Nephron (organoid): Measurements from ENCODE around the gene RABGGTB.
"Not testable (repeated sequence)": the region's sequence is repeated elsewhere in the genome, so short reads cannot be mapped to it uniquely, and the experiment has no call there.

ENCODE experiments used
- H3K27ac Mint-ChIP-seq, 3 experiments: 2 replicates each; pipeline ENCODE4 v1.8.0; 2020; ENCODE audit warnings: mixed read lengths in 3 of 3, mild to moderate bottlenecking in 2 of 3, moderate library complexity in 1 of 3
- H3K27me3 Mint-ChIP-seq: 2 replicates; pipeline ENCODE4 v1.8.0; 2021; ENCODE audit warnings: low read depth, mild to moderate bottlenecking, moderate library complexity, mixed read lengths
- H3K36me3 Mint-ChIP-seq: 2 replicates; pipeline ENCODE4 v1.8.0; 2020; ENCODE audit warnings: low read depth, mixed read lengths
- H3K4me1 Mint-ChIP-seq: 2 replicates; pipeline ENCODE4 v1.8.0; 2020; ENCODE audit warnings: mixed read lengths
- H3K4me3 Mint-ChIP-seq, 3 experiments: 2 replicates each; pipeline ENCODE4 v1.8.0; 2020; ENCODE audit warnings: mild to moderate bottlenecking in 3 of 3, mixed read lengths in 3 of 3, moderate library complexity in 2 of 3
- H3K9me3 Mint-ChIP-seq: 2 replicates; pipeline ENCODE4 v1.8.0; 2020; ENCODE audit warnings: mixed read lengths
- TF ChIP-seq, protein P1 (sequence below), 3 experiments: fragments of 200-600 bp; sonication (generic); IDR thresholded peaks; one replicate each; pipeline ENCODE4 v1.5.0; 2021; ENCODE audit warnings: antibody characterized with exemption in 3 of 3; ENCODE audit not compliant: unreplicated experiment in 3 of 3

The RABGGTB gene

GRCh38 chr1:75765697-75766355 lies 20.2 kb upstream of the RABGGTB start:
- no peak overlapping the region for H3K27ac Mint-ChIP-seq
- TF ChIP-seq, protein P1, sequence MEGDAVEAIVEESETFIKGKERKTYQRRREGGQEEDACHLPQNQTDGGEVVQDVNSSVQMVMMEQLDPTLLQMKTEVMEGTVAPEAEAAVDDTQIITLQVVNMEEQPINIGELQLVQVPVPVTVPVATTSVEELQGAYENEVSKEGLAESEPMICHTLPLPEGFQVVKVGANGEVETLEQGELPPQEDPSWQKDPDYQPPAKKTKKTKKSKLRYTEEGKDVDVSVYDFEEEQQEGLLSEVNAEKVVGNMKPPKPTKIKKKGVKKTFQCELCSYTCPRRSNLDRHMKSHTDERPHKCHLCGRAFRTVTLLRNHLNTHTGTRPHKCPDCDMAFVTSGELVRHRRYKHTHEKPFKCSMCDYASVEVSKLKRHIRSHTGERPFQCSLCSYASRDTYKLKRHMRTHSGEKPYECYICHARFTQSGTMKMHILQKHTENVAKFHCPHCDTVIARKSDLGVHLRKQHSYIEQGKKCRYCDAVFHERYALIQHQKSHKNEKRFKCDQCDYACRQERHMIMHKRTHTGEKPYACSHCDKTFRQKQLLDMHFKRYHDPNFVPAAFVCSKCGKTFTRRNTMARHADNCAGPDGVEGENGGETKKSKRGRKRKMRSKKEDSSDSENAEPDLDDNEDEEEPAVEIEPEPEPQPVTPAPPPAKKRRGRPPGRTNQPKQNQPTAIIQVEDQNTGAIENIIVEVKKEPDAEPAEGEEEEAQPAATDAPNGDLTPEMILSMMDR (IDR thresholded peaks at IDR 0.05; ENCODE audit: unreplicated experiment in 3 of 3), result no peak
- H3K4me3 Mint-ChIP-seq, result no peak overlapping the region
- H3K9me3 Mint-ChIP-seq, result no peaks in the 10 kb centered on the region
- H3K36me3 Mint-ChIP-seq, result peaks cover 15% of the 10 kb centered on the region
- no peaks in the 10 kb centered on the region for H3K27me3 Mint-ChIP-seq
- H3K4me1 Mint-ChIP-seq, result no peaks in the 10 kb centered on the region

DNA sequence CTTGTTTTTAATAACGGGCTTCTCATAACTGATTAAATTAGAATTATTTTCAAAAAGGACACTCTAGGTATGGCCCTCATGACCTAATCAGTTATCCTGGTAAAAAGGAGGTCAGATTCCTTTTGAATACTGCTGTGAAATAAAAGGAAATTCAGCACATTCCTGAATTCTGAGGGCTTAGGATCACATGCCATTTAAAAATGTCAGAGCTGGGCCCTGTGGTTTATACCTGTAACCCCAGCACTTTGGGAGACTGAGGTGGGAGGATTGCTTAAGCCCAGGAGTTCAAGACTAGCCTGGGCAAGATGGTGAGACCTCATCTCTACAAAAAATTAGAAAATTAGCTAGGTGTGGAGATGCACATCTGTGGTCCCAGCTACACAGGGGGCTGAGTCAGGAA lies 18.0 kb upstream of the RABGGTB start:
- Mint-ChIP-seq H3K9me3 (no peaks in the 10 kb centered on the region), H3K36me3 (peaks cover 6% of the 10 kb centered on the region), H3K27ac (no peak overlapping the region), H3K4me1 (no peaks in the 10 kb centered on the region), H3K27me3 (no peaks in the 10 kb centered on the region), H3K4me3 (no peak overlapping the region)
- TF ChIP-seq, protein P1 (IDR thresholded peaks at IDR 0.05; ENCODE audit: unreplicated experiment in 3 of 3), result no peak

DNA sequence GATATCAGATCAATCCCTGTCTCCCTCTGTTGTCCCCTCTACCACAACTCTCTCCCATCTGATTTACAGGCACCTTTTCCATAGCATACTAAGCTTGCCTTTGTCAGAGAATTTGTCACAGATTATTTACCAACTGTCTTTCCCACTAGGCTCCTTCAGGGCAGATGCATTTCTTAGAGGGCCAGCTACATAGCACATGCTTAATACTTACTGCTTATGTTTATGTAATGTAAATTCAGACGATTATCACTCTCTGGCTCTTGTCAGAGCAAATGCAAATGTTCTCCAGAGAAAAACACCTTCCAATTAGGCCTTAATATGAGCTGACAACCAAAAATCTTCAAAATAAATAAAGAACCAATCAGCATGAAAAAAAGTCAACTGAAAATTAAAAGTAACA lies 15.3 kb upstream of the RABGGTB start:
- no peaks in the 10 kb centered on the region for H3K9me3 Mint-ChIP-seq
- TF ChIP-seq, protein P1 (IDR thresholded peaks at IDR 0.05; ENCODE audit: unreplicated experiment in 3 of 3), result no peak

DNA sequence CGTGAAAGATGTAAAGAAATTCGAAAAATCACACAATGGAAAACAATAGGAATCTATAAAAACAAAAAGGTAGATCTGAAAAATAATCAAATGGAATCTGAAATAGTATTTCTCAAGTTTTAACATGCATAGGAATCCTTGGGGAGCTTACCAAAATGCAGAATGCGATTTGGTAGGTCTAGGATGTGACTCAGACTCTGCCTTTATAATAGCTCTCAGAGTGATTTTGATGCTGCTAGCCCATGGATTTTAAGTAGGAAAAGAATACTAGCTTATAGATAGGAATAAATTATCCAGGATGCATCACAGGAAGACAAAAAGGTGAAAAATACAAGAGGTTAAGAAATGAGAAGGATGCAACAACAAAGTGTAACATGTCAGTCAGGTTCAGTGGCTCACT lies 14.1 kb upstream of the RABGGTB start:
- H3K9me3 Mint-ChIP-seq, result peaks cover 2% of the 10 kb centered on the region
- no peaks in the 10 kb centered on the region for H3K4me1 Mint-ChIP-seq
- no peaks in the 10 kb centered on the region for H3K27me3 Mint-ChIP-seq
- H3K27ac Mint-ChIP-seq, result no peak overlapping the region
- no peaks in the 10 kb centered on the region for H3K36me3 Mint-ChIP-seq
- TF ChIP-seq, protein P1 (IDR thresholded peaks at IDR 0.05; ENCODE audit: unreplicated experiment in 3 of 3), result no peak
- H3K4me3 Mint-ChIP-seq, result no peak overlapping the region

More for the DNA sequence above, 15.3 kb upstream of the RABGGTB start:
- no peak overlapping the region for H3K4me3 Mint-ChIP-seq
- no peaks in the 10 kb centered on the region for H3K36me3 Mint-ChIP-seq
- H3K27me3 Mint-ChIP-seq, result no peaks in the 10 kb centered on the region
- no peaks in the 10 kb centered on the region for H3K4me1 Mint-ChIP-seq
- H3K27ac Mint-ChIP-seq, result no peak overlapping the region

DNA sequence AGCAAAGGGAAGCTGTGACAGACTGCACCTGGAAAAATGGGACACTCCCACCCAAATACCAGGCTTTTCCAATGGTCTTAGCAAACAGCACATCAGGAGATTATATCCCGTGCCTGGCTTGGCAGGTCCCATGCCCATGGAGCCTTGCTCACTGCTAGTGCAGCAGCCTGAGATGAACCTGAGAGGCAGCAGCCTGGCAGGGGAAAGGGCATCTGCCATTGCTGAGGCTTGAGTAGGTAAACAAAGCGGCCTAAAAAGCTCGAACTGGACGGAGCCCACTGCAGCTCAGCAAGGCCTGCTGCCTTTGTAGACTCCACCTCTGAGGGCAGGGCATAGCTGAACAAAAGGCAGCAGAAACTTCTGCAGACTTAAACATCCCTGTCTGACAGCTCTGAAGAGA lies 8.2 kb upstream of the RABGGTB start:
- H3K9me3 Mint-ChIP-seq, result peaks cover 25% of the 10 kb centered on the region
- not testable (repeated sequence) for H3K4me3 Mint-ChIP-seq, H3K36me3 Mint-ChIP-seq, H3K4me1 Mint-ChIP-seq, H3K27ac Mint-ChIP-seq, H3K27me3 Mint-ChIP-seq

- H3K9me3 Mint-ChIP-seq, result peaks cover 25% of the 10 kb centered on the region
- H3K27ac Mint-ChIP-seq, H3K4me3 Mint-ChIP-seq, H3K4me1 Mint-ChIP-seq, H3K36me3 Mint-ChIP-seq, H3K27me3 Mint-ChIP-seq: not testable (repeated sequence)
Observed at GRCh38 chr1:75778694-75779093, 7.4 kb upstream of the RABGGTB start.

- H3K27ac Mint-ChIP-seq, H3K36me3 Mint-ChIP-seq, H3K4me3 Mint-ChIP-seq, H3K4me1 Mint-ChIP-seq, H3K27me3 Mint-ChIP-seq: not testable (repeated sequence)
- H3K9me3 Mint-ChIP-seq, result peaks cover 25% of the 10 kb centered on the region
Observed at GRCh38 chr1:75780183-75780582, 5.9 kb upstream of the RABGGTB start.

DNA sequence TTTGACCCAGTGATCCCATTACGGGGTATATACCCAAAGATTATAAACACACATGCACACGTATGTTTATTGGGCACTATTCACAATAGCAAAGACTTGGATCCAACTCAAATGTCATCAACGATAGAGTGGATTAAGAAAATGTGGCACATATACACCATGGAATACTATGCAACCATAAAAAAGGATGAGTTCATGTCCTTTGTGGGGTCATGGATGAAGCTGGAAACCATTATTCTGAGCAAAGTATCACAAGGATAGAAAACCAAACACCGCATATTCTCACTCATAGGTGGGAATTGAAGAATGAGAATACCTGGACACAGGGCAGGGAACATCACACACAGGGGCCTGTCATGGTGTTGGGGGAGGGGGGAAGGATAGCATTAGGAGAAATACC lies 2.1 kb upstream of the RABGGTB start:
- Mint-ChIP-seq H3K4me1 (peaks cover 31% of the 10 kb centered on the region), H3K9me3 (peaks cover 14% of the 10 kb centered on the region), H3K27ac (peak overlapping the region in 1 of 3 experiments; percentile 43), H3K4me3 (peak overlapping the region; percentile 61 to 79 (median 75))
- not testable (repeated sequence) for H3K36me3 Mint-ChIP-seq, H3K27me3 Mint-ChIP-seq
